Upper lobe of left lung (tissue), 6 donors: ENCODE measurements around the gene RBBP5. TPM values are rescaled to one million over a fixed set of nuclear protein-coding genes. Genes with fewer than 3 reads are reported as not detected.
A peak's percentile ranks its signal among the peaks of the same experiment; 100 is the strongest.

Source experiments
- ATAC-seq, 2 donors: fragments of 200-7000 bp; cut with Tn5 transposase; one replicate each; pipeline ENCODE4 v1.9.1; 2022; ENCODE audit warnings: mild to moderate bottlenecking in 2 of 2, moderate library complexity in 2 of 2; ENCODE audit not compliant: low FRiP score in 2 of 2
- DNase-seq, 2 donors: peaks; one replicate each; pipeline ENCODE4 v3.0.0-alpha.2; 2019 to 2020
- H3K27ac ChIP-seq, 4 donors: fragments of 200-600 bp; sonication (generic); one replicate each; pipeline ENCODE4 v1.5.1; 2016 to 2019
- H3K27me3 ChIP-seq, 4 donors: fragments of 200-600 bp; sonication (generic); one replicate each; pipeline ENCODE4 v1.5.1; 2017 to 2019
- H3K36me3 ChIP-seq, 4 donors: fragments of 200-600 bp; sonication (generic); one replicate each; pipeline ENCODE4 v1.5.1; 2016 to 2019
- H3K4me1 ChIP-seq, 4 donors: fragments of 200-600 bp; sonication (generic); one replicate each; pipeline ENCODE4 v1.5.1; 2018 to 2019
- H3K4me3 ChIP-seq, 4 donors: fragments of 200-600 bp; sonication (generic); one replicate each; pipeline ENCODE4 v1.5.1; 2017 to 2019; ENCODE audit warnings: mild to moderate bottlenecking in 2 of 4, moderate library complexity in 1 of 4
- H3K9me3 ChIP-seq, 4 donors: fragments of 200-600 bp; sonication (generic); one replicate each; pipeline ENCODE4 v1.5.1; 2018 to 2019
- EP300 ChIP-seq, 4 donors: sonication (generic); formaldehyde crosslinking; IDR thresholded peaks; one replicate each; pipeline ENCODE4 v1.5.1; 2017; ENCODE audit warnings: antibody characterized with exemption in 4 of 4, control low read depth in 2 of 4
- POLR2A ChIP-seq, 4 donors: fragments of 450-650 bp; IDR thresholded peaks; one replicate each; pipeline ENCODE4 v1.5.1; 2016 to 2017; ENCODE audit warnings: antibody characterized with exemption in 4 of 4, mild to moderate bottlenecking in 2 of 4
- POLR2AphosphoS5 ChIP-seq, 2 donors: sonication (generic); formaldehyde crosslinking; IDR thresholded peaks; one replicate each; pipeline ENCODE4 v1.5.1; 2017; ENCODE audit warnings: antibody characterized with exemption in 2 of 2
- WGBS, 2 donors: methylation state at CpG; one replicate each; pipeline ENCODE4 v1.1.5; 2017 to 2018; 5-methylcytosine and 5-hydroxymethylcytosine counted together
- total RNA-seq, 6 donors: library from RNA; depleted of rRNA in 4 of 6; stranded (reverse); fragments of >200 nt in 4 of 6; gene quantifications; one replicate each; pipeline versions ENCODE4 v1.1.0 to v1.2.1, GENCODE V29; 2016 to 2021
- TF ChIP-seq, protein P1 (sequence below), 6 experiments: fragments of 450-650 bp in 4 of 6; fragments of 200-600 bp in 2 of 6; sonication (generic) in 2 of 6; IDR thresholded peaks; one replicate each; pipeline ENCODE4 v1.5.1; 2016 to 2019; ENCODE audit warnings: antibody characterized with exemption in 6 of 6
- donor health status: DM: no; HTN: no; CAD: no; lungs with moderate emphysema.
- donor health status: DM: no; HTN: yes; CAD: no; lungs with severe emphysema.

RBBP5 gene
- total RNA-seq, 6 donors from 2014 or later, result 7.3 to 19.3 (median 14.1) TPM

- Histone ChIP-seq H3K27ac (no peak overlapping the region), H3K27me3 (peaks cover 0 to 23% (median 2%) of the 10 kb centered on the region in 4 donors), H3K9me3 (no peaks in the 10 kb centered on the region), H3K4me3 (no peak overlapping the region), H3K4me1 (peaks cover 0 to 8% (median 2%) of the 10 kb centered on the region in 4 donors), H3K36me3 (no peaks in the 10 kb centered on the region)
- ATAC-seq, result no peak
- WGBS, 2 donors, result 41 to 45% methylated on average over 4 of the region's 4 CpGs
- no peak for DNase-seq
- TF ChIP-seq POLR2A (IDR thresholded peaks at IDR 0.05) (no peak), POLR2AphosphoS5 (IDR thresholded peaks at IDR 0.05) (no peak)
These were observed 77.9 kb downstream of the RBBP5 start for GRCh38 chr1:205043866-205044265.

GRCh38 chr1:205042911-205043806 is 78.6 kb downstream of the RBBP5 start, which contains the start of gene CNTN2:
Gene CNTN2, plus strand, starts transcription at chr1:205043212. Its CDS starts 9,974 bp downstream, at chr1:205053186.
- TF ChIP-seq POLR2AphosphoS5 (IDR thresholded peaks at IDR 0.05) (no peak), POLR2A (IDR thresholded peaks at IDR 0.05) (no peak), EP300 (IDR thresholded peaks at IDR 0.05) (no peak)
- TF ChIP-seq, protein P1, sequence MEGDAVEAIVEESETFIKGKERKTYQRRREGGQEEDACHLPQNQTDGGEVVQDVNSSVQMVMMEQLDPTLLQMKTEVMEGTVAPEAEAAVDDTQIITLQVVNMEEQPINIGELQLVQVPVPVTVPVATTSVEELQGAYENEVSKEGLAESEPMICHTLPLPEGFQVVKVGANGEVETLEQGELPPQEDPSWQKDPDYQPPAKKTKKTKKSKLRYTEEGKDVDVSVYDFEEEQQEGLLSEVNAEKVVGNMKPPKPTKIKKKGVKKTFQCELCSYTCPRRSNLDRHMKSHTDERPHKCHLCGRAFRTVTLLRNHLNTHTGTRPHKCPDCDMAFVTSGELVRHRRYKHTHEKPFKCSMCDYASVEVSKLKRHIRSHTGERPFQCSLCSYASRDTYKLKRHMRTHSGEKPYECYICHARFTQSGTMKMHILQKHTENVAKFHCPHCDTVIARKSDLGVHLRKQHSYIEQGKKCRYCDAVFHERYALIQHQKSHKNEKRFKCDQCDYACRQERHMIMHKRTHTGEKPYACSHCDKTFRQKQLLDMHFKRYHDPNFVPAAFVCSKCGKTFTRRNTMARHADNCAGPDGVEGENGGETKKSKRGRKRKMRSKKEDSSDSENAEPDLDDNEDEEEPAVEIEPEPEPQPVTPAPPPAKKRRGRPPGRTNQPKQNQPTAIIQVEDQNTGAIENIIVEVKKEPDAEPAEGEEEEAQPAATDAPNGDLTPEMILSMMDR (IDR thresholded peaks at IDR 0.05), result no peak
- Histone ChIP-seq H3K27ac (no peak within 1 kb of the TSS), H3K27me3 (peaks cover 0 to 23% (median 2%) of the 10 kb centered on the region in 4 donors), H3K9me3 (no peaks in the 10 kb centered on the region), H3K36me3 (no peaks in the 10 kb centered on the region), H3K4me3 (no peak within 1 kb of the TSS), H3K4me1 (peaks cover 0 to 8% (median 2%) of the 10 kb centered on the region in 4 donors)
- 12 to 40% methylated on average over 1 to 29 of the region's 53 CpGs for WGBS, 2 donors
- DNase-seq (peak in 1 of 2 donors; percentile 78), ATAC-seq (no peak)

- H3K4me1 ChIP-seq, result peaks cover 0 to 8% (median 2%) of the 10 kb centered on the region in 4 donors
- H3K4me3 ChIP-seq, result no peak overlapping the region
- H3K27me3 ChIP-seq, result peaks cover 0 to 23% (median 2%) of the 10 kb centered on the region in 4 donors
- DNase-seq (no peak), ATAC-seq (no peak)
- no peak overlapping the region for H3K27ac ChIP-seq
- no peaks in the 10 kb centered on the region for H3K36me3 ChIP-seq
- no peak for TF ChIP-seq EP300 (IDR thresholded peaks at IDR 0.05)
- TF ChIP-seq, protein P1 (IDR thresholded peaks at IDR 0.05), result no peak
- no peak for TF ChIP-seq POLR2AphosphoS5 (IDR thresholded peaks at IDR 0.05)
- TF ChIP-seq POLR2A (IDR thresholded peaks at IDR 0.05), result no peak
- H3K9me3 ChIP-seq, result no peaks in the 10 kb centered on the region
- 51 to 67% methylated on average over 9 to 16 of the region's 16 CpGs for WGBS, 2 donors
These were observed 79.5 kb downstream of the RBBP5 start for GRCh38 chr1:205041998-205042910.

GRCh38 chr1:205041001-205041715 is 80.6 kb downstream of the RBBP5 start:
- H3K36me3 ChIP-seq, result no peaks in the 10 kb centered on the region
- TF ChIP-seq POLR2AphosphoS5 (IDR thresholded peaks at IDR 0.05), result no peak
- TF ChIP-seq POLR2A (IDR thresholded peaks at IDR 0.05), result no peak
- TF ChIP-seq, protein P1 (IDR thresholded peaks at IDR 0.05), result no peak
- no peak for TF ChIP-seq EP300 (IDR thresholded peaks at IDR 0.05)
- H3K4me1 ChIP-seq, result peaks cover 0 to 8% (median 2%) of the 10 kb centered on the region in 4 donors
- H3K27me3 ChIP-seq, result peaks cover 0 to 23% (median 2%) of the 10 kb centered on the region in 4 donors
- no peaks in the 10 kb centered on the region for H3K9me3 ChIP-seq
- DNase-seq (no peak), ATAC-seq (no peak)
- no peak overlapping the region for H3K27ac ChIP-seq
- 30 to 33% methylated on average over 4 of the region's 4 CpGs for WGBS, 2 donors
- no peak overlapping the region for H3K4me3 ChIP-seq
